Esophagus muscularis mucosa (tissue), 4 donors: ENCODE data around the gene NCAN. TPM values are rescaled to one million over a fixed set of nuclear protein-coding genes. Genes with fewer than 3 reads are reported as not detected.

Source experiments
- DNase-seq: peaks from one replicate; pipeline ENCODE4 v3.0.0-alpha.2; 2017; ENCODE audit errors: extremely low spot score
- H3K27ac ChIP-seq, 4 donors: fragments of 200-600 bp; sonication (generic); replicated peaks in 1 of 4; 1 replicate in 3 of 4; 2 replicates in 1 of 4; pipeline ENCODE4 v1.5.1; 2016 to 2019; ENCODE audit warnings: mild to moderate bottlenecking in 1 of 4
- H3K27me3 ChIP-seq, 4 donors: fragments of 200-600 bp; sonication (generic); one replicate each; pipeline versions ENCODE4 v1.5.1 to v1.6.0; 2016 to 2019
- H3K36me3 ChIP-seq, 4 donors: fragments of 200-600 bp; sonication (generic); one replicate each; pipeline ENCODE4 v1.5.1; 2016 to 2019
- H3K4me1 ChIP-seq, 4 donors: fragments of 200-600 bp; sonication (generic); one replicate each; pipeline ENCODE4 v1.5.1; 2016 to 2019
- H3K4me3 ChIP-seq, 4 donors: fragments of 200-600 bp; sonication (generic); 1 replicate in 2 of 4; 2 replicates in 2 of 4; pipeline ENCODE4 v1.5.1; 2016 to 2019; ENCODE audit warnings: mild to moderate bottlenecking in 4 of 4, moderate library complexity in 1 of 4
- H3K9me3 ChIP-seq, 4 donors: fragments of 200-600 bp; sonication (generic); 1 replicate in 3 of 4; 2 replicates in 1 of 4; pipeline ENCODE4 v1.5.1; 2016 to 2019
- CTCF ChIP-seq, 3 experiments: fragments of 200-600 bp in 2 of 3; fragments of 450-650 bp in 1 of 3; sonication (generic) in 2 of 3; IDR thresholded peaks; one replicate each; pipeline ENCODE4 v1.5.1; 2017 to 2019; ENCODE audit warnings: antibody characterized with exemption in 3 of 3, mild to moderate bottlenecking in 2 of 3, moderate library complexity in 1 of 3
- EP300 ChIP-seq: sonication (generic); formaldehyde crosslinking; IDR thresholded peaks from one replicate; pipeline ENCODE4 v1.6.1; 2017; ENCODE audit warnings: antibody characterized with exemption
- POLR2A ChIP-seq: fragments of 450-650 bp; IDR thresholded peaks from one replicate; pipeline ENCODE4 v1.6.1; 2017; ENCODE audit warnings: antibody characterized with exemption, moderate library complexity, mild to moderate bottlenecking, low read depth
- POLR2AphosphoS5 ChIP-seq, 2 donors: sonication (generic); formaldehyde crosslinking; IDR thresholded peaks; one replicate each; pipeline ENCODE4 v1.6.1; 2017; ENCODE audit warnings: antibody characterized with exemption in 2 of 2
- WGBS: methylation state at CpG from one replicate; pipeline ENCODE4 v1.1.5; 2018; 5-methylcytosine and 5-hydroxymethylcytosine counted together
- intact Hi-C: fragments of 100-400 bp; cut with DNase I; formaldehyde crosslinking; loops from one replicate; pipeline ENCODE4 v1.15.1; 2023
- total RNA-seq, 4 donors: library from RNA; depleted of rRNA; stranded (reverse); fragments of >200 nt; gene quantifications; one replicate each; pipeline versions ENCODE4 v1.1.0 to v1.2.1, GENCODE V29; 2016

The NCAN gene
- total RNA-seq, 4 donors from 2014 or later = 0.17 TPM; not detected in 3

- Histone ChIP-seq H3K36me3 (peaks cover 0 to 26% (median 17%) of the 10 kb centered on the region in 4 donors), H3K27ac (no peak overlapping the region), H3K9me3 (no peaks in the 10 kb centered on the region), H3K4me3 (no peak overlapping the region), H3K4me1 (peaks cover 8 to 21% (median 16%) of the 10 kb centered on the region in 4 donors), H3K27me3 (peaks cover 0 to 33% (median 0%) of the 10 kb centered on the region in 4 donors)
- 76% methylated on average over 13 of the region's 13 CpGs for WGBS
- intact Hi-C loops = no loop called here
- DNase-seq = no peak
- no peak for TF ChIP-seq CTCF (IDR thresholded peaks at IDR 0.05)
- no peak for TF ChIP-seq EP300
- no peak for TF ChIP-seq POLR2AphosphoS5 (IDR thresholded peaks at IDR 0.05)
Measured at GRCh38 chr19:19204181-19204580, 7.6 kb upstream of the NCAN start.

DNA sequence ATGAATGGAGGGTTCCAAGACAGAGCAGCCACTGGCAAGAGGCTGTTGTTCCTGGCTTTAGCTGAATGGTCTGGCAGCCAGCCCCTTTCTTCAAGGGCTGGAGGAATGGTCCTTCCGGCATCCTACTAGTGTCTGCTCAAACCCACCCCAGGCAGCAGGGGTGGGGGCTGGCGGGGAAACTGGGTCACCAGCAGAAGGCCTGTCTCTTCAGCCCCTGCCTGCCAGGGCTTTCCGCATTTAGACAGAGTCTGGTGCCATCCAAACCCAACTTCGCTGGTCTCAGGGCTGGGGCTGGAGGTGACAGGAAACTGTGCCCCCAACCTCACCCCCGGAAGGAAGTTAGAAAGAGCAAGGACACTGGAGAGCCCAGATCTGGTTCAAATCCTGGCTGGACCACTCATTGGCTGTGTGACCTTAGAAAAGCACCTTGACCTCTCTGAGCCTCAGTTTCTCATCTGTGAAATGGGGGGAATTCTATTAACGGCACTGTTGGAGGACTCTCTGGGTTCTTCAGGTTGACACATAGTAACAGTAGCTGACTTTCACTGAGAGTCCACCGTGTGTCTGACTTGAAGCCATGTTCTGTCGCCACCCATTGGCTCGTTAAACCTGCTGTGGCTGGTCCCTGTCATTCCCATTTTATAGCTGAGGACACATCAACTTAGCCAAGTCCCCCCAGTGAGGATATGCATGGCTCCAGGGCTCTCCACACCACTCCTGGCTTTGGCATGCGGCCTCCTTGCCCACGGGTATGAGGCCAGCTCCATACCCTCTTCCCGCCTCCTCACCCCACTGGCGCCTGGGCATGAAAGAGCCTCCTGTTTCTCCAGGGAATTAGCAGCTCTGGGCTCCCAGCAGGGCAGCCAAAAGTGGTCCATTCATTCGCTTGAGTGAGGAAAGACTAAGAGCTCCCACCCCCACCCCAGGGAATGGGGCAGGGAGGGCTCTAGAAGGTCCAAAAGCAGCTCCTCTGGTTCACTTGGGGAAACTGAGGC, 6.0 kb upstream of the NCAN start:
- intact Hi-C loops = no loop called here
- H3K27ac ChIP-seq = no peak overlapping the region
- peaks cover 0 to 48% (median 0%) of the 10 kb centered on the region in 4 donors for H3K27me3 ChIP-seq
- TF ChIP-seq POLR2AphosphoS5 (IDR thresholded peaks at IDR 0.05) = no peak
- TF ChIP-seq CTCF (IDR thresholded peaks at IDR 0.05) = no peak
- TF ChIP-seq EP300 = no peak
- no peak for TF ChIP-seq POLR2A
- no peaks in the 10 kb centered on the region for H3K9me3 ChIP-seq
- WGBS = 46% methylated on average over 11 of the region's 14 CpGs
- no peak overlapping the region for H3K4me3 ChIP-seq
- no peak for DNase-seq
- peaks cover 0 to 12% (median 11%) of the 10 kb centered on the region in 4 donors for H3K36me3 ChIP-seq
- peaks cover 8 to 21% (median 16%) of the 10 kb centered on the region in 4 donors for H3K4me1 ChIP-seq

DNA sequence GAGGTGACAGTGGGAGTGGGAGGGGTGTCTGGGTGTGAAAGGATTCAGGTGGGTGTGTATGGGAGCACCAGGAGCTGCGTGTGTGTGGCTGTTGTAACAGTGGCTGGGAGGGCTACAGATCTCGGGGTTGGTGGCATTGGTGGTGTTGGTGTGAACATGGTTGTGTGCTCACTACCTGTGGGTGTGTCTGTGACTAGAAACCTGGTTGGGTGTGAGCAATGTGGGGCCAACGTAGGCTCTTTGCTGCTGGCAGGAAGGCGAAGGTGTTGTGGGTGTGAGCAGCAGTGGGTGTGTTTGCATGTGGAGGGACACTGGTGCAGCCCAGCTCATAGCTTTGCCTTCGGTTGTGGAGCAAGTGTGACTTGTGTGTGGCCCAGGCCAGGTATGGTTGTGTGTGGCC, 4.8 kb upstream of the NCAN start:
- no peak overlapping the region for H3K4me3 ChIP-seq
- H3K27me3 ChIP-seq = peaks cover 6 to 60% (median 8%) of the 10 kb centered on the region in 4 donors
- WGBS = 51% methylated on average over 5 of the region's 5 CpGs
- peaks cover 8 to 16% (median 14%) of the 10 kb centered on the region in 4 donors for H3K4me1 ChIP-seq
- no peak overlapping the region for H3K27ac ChIP-seq
- no peak for DNase-seq
- intact Hi-C loops = no loop called here
- H3K36me3 ChIP-seq = peaks cover 0 to 2% (median under 1%) of the 10 kb centered on the region in 4 donors
- no peaks in the 10 kb centered on the region for H3K9me3 ChIP-seq
- no peak for TF ChIP-seq POLR2AphosphoS5 (IDR thresholded peaks at IDR 0.05)
- TF ChIP-seq CTCF (IDR thresholded peaks at IDR 0.05) = no peak
- no peak for TF ChIP-seq POLR2A
- TF ChIP-seq EP300 = no peak

DNA sequence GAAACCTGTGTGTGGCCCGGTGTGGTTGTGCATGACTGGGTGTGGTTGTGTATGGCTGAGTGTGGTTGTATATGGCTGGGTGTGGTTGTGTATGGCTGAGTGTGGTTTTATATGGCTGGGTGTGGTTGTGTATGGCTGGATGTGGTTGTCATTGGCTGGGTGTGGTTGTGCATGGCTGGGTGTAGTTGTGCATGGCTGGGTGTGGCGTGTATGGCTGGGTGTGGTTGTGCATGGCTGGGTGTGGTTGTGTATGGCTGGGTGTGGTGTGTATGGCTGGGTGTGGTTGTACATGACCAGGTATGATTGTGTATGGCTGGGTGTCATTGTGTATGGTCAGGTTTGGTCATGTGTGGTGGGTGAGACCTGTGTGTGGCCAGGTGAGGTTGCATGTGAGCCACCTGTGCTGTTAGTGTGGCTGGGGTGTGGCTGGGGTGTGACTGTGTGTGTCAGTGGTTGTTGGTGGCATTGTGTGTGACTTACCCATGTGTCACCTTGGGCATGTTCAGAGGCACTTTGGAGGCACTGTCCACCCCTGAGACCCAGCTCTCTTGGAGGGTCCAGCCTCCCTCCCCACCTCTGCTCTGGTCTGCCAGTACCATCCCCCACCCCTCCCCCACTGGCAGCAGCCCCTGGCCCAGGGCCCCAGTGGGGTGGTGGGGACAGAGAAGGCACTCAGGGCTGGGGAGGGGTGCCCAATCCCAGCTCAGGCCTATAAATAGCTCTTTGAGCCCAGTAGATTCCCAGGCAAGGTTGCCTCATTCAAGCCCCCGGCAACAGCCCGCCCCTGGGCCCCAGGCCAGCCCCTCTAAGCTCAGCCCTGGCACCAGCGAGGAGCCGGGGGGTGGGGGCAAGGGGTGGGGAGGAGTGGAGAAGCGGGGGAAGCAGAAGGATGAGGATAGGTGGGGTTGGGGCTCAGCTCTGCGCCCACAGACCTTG, 3.9 kb upstream of the NCAN start:
- H3K36me3 ChIP-seq = no peaks in the 10 kb centered on the region
- no peaks in the 10 kb centered on the region for H3K9me3 ChIP-seq
- H3K27me3 ChIP-seq = peaks cover 6 to 70% (median 14%) of the 10 kb centered on the region in 4 donors
- peaks cover under 1 to 7% (median 4%) of the 10 kb centered on the region in 4 donors for H3K4me1 ChIP-seq
- TF ChIP-seq CTCF (IDR thresholded peaks at IDR 0.05) (no peak), POLR2AphosphoS5 (IDR thresholded peaks at IDR 0.05) (no peak), EP300 (no peak)
- H3K4me3 ChIP-seq = no peak overlapping the region
- intact Hi-C loops = no loop called here
- no peak for DNase-seq
- H3K27ac ChIP-seq = no peak overlapping the region
- WGBS = 57% methylated on average over 6 of the region's 8 CpGs
